Stimulated activated CD4-positive, alpha-beta T cell treated with anti-CD3 and anti-CD28 coated beads, TNF-alpha, amount 100 ng/mL, for 48 hours (primary cell): ENCODE results near the gene ACSM3.
A peak's percentile ranks its signal among the peaks of the same experiment; 100 is the strongest.
"Not testable (repeated sequence)": the region's sequence is repeated elsewhere in the genome, so short reads cannot be mapped to it uniquely, and the experiment has no call there.

ENCODE experiments used
- DNase-seq, 3 donors: peaks; one replicate each; pipeline ENCODE4 v3.0.0-alpha.2; 2020; ENCODE audit warnings: low read depth in 3 of 3

ACSM3 gene

GRCh38 chr16:20763461-20764232 lies at the start of gene ACSM3:
Gene ACSM3, plus strand, starts transcription at chr16:20764014. Its CDS starts 6,021 bp downstream, at chr16:20770035.
- peak; percentile 23 to 47 (median 41) for DNase-seq

- DNase-seq = not testable (repeated sequence)
Observed at GRCh38 chr16:20717718-20718117, 46.1 kb upstream of the ACSM3 start.

GRCh38 chr16:20720251-20720650 lies 43.6 kb upstream of the ACSM3 start:
- DNase-seq = no peak

- DNase-seq = no peak
Observed at GRCh38 chr16:20726661-20727060, 37.2 kb upstream of the ACSM3 start.

- no peak for DNase-seq
Observed at GRCh38 chr16:20727181-20727580, 36.6 kb upstream of the ACSM3 start.

- no peak for DNase-seq
Observed at GRCh38 chr16:20729141-20729540, 34.7 kb upstream of the ACSM3 start.

GRCh38 chr16:20734056-20734455 lies 29.8 kb upstream of the ACSM3 start:
- DNase-seq = no peak

- DNase-seq = no peak
Observed at GRCh38 chr16:20734782-20735181, 29.0 kb upstream of the ACSM3 start.

- no peak for DNase-seq
Observed at GRCh38 chr16:20735490-20735889, 28.3 kb upstream of the ACSM3 start.

- DNase-seq = no peak
Observed at GRCh38 chr16:20740007-20740883, 23.6 kb upstream of the ACSM3 start.

GRCh38 chr16:20740901-20741521 lies 22.8 kb upstream of the ACSM3 start:
- DNase-seq = peak; percentile 78 to 85 (median 81)

- peak; percentile 96 to 99 (median 96) for DNase-seq
Observed at GRCh38 chr16:20741554-20742285, 22.1 kb upstream of the ACSM3 start, which contains the start of gene THUMPD1. Gene THUMPD1, minus strand, starts transcription at chr16:20741818. Its CDS starts 79 bp downstream, at chr16:20741739.

GRCh38 chr16:20743591-20743990 lies 20.2 kb upstream of the ACSM3 start:
- DNase-seq = no peak

- DNase-seq = no peak
Observed at GRCh38 chr16:20744922-20745440, 18.8 kb upstream of the ACSM3 start.

GRCh38 chr16:20746461-20746860 lies 17.4 kb upstream of the ACSM3 start:
- DNase-seq = no peak

- no peak for DNase-seq
Observed at GRCh38 chr16:20747030-20747816, 16.6 kb upstream of the ACSM3 start.

- DNase-seq = no peak
Observed at GRCh38 chr16:20749474-20749873, 14.3 kb upstream of the ACSM3 start.

- no peak for DNase-seq
Observed at GRCh38 chr16:20750558-20750957, 13.3 kb upstream of the ACSM3 start.

GRCh38 chr16:20753727-20754126 lies 10.1 kb upstream of the ACSM3 start:
- DNase-seq = no peak

- DNase-seq = no peak
Observed at GRCh38 chr16:20755238-20755637, 8.6 kb upstream of the ACSM3 start.
